SK-MEL-5 (cell line): Measurements from ENCODE around the gene DPP6. TPM values are rescaled to one million over a fixed set of nuclear protein-coding genes. Genes with fewer than 3 reads are reported as not detected.

Source experiments
- DNase-seq: peaks from one replicate; pipeline ENCODE4 v3.0.0-alpha.2; 2016; ENCODE audit warnings: low read depth, low spot score
- in situ Hi-C: cut with HindIII; loops from 2 replicates; pipeline ENCODE4 v1.10.0; 2016; ENCODE audit warnings: low sequenced_read_pairs, high pct_unique_total_duplicates, low pct_unique_long_range_greater_than_20kb
- total RNA-seq: library from RNA; depleted of rRNA; stranded (reverse); fragments of >200 nt; shearing (Covaris generic); gene quantifications from 2 replicates; pipeline ENCODE4 v1.2.3, GENCODE V29; 2014

Gene DPP6
- total RNA-seq, 1 experiment from 2014 or later: 0.87 TPM

GRCh38 chr7:154843670-154844237 is 791.6 kb downstream of the DPP6 start:
- no peak for DNase-seq
- in situ Hi-C loops: no loop called here

- DNase-seq: peak; percentile 15
- in situ Hi-C loops: no loop called here
Measured at GRCh38 chr7:154844499-154844898, 792.3 kb downstream of the DPP6 start.

GRCh38 chr7:154844955-154845354 is 792.8 kb downstream of the DPP6 start:
- in situ Hi-C loops: no loop called here
- no peak for DNase-seq

GRCh38 chr7:154848464-154848863 is 796.3 kb downstream of the DPP6 start:
- no peak for DNase-seq
- in situ Hi-C loops: no loop called here

- in situ Hi-C loops: no loop called here
- DNase-seq: no peak
Measured at GRCh38 chr7:154852205-154852604, 800.0 kb downstream of the DPP6 start.

- in situ Hi-C loops: no loop called here
- DNase-seq: no peak
Measured at GRCh38 chr7:154853063-154853726, 801.0 kb downstream of the DPP6 start.

GRCh38 chr7:154853727-154854095 is 801.5 kb downstream of the DPP6 start:
- in situ Hi-C loops: no loop called here
- DNase-seq: no peak

GRCh38 chr7:154854836-154855235 is 802.6 kb downstream of the DPP6 start:
- in situ Hi-C loops: no loop called here
- DNase-seq: no peak

GRCh38 chr7:154855366-154855765 is 803.2 kb downstream of the DPP6 start:
- DNase-seq: no peak
- in situ Hi-C loops: no loop called here

- in situ Hi-C loops: no loop called here
Measured at GRCh38 chr7:154856733-154857132, 804.5 kb downstream of the DPP6 start.

GRCh38 chr7:154857240-154857639 is 805.0 kb downstream of the DPP6 start:
- no peak for DNase-seq
- in situ Hi-C loops: no loop called here

More at GRCh38 chr7:154856733-154857132, 804.5 kb downstream of the DPP6 start:
- no peak for DNase-seq

- in situ Hi-C loops: no loop called here
- peak; percentile 62 for DNase-seq
Measured at GRCh38 chr7:154857728-154858681, 805.8 kb downstream of the DPP6 start.

- no peak for DNase-seq
- in situ Hi-C loops: no loop called here
Measured at GRCh38 chr7:154858836-154859537, 806.8 kb downstream of the DPP6 start.

- no peak for DNase-seq
- in situ Hi-C loops: no loop called here
Measured at GRCh38 chr7:154859747-154860620, 807.8 kb downstream of the DPP6 start.

- DNase-seq: no peak
- in situ Hi-C loops: no loop called here
Measured at GRCh38 chr7:154860621-154861375, 808.6 kb downstream of the DPP6 start.

GRCh38 chr7:154861589-154861988 is 809.4 kb downstream of the DPP6 start:
- DNase-seq: no peak
- in situ Hi-C loops: no loop called here
